Uterus (tissue), 4 donors: Measurements from ENCODE around the gene CCDC78. TPM values are rescaled to one million over a fixed set of nuclear protein-coding genes. Genes with fewer than 3 reads are reported as not detected.

Source experiments
- DNase-seq, 2 donors: peaks; one replicate each; pipeline ENCODE4 v3.0.0-alpha.2; 2019 to 2020
- H3K27ac ChIP-seq, 2 donors: fragments of 200-600 bp; sonication (generic); 1 replicate in 1 of 2; 2 replicates in 1 of 2; pipeline ENCODE4 v1.5.1; 2016 to 2018
- H3K27me3 ChIP-seq, 2 donors: fragments of 200-600 bp; sonication (generic); one replicate each; pipeline ENCODE4 v1.5.1; 2018 to 2019; ENCODE audit warnings: control low read depth in 1 of 2
- H3K36me3 ChIP-seq, 2 donors: fragments of 200-600 bp; sonication (generic); one replicate each; pipeline ENCODE4 v1.5.1; 2019; ENCODE audit warnings: control low read depth in 1 of 2
- H3K4me1 ChIP-seq, 2 donors: fragments of 200-600 bp; sonication (generic); one replicate each; pipeline ENCODE4 v1.5.1; 2018 to 2019; ENCODE audit warnings: control low read depth in 1 of 2
- H3K4me3 ChIP-seq, 2 donors: fragments of 200-600 bp; sonication (generic); 1 replicate in 1 of 2; 2 replicates in 1 of 2; pipeline ENCODE4 v1.5.1; 2018 to 2019; ENCODE audit warnings: mild to moderate bottlenecking in 1 of 2
- H3K9me3 ChIP-seq, 2 donors: fragments of 200-600 bp; sonication (generic); one replicate each; pipeline ENCODE4 v1.5.1; 2019; ENCODE audit warnings: control low read depth in 1 of 2
- POLR2A ChIP-seq, 2 donors: fragments of 450-650 bp; IDR thresholded peaks; one replicate each; pipeline ENCODE4 v1.6.1; 2016; ENCODE audit warnings: antibody characterized with exemption in 2 of 2, mild to moderate bottlenecking in 1 of 2, moderate library complexity in 1 of 2
- intact Hi-C: fragments of 100-400 bp; cut with DNase I; formaldehyde crosslinking; loops from one replicate; pipeline ENCODE4 v1.15.1; 2023; ENCODE audit warnings: low total_unique reads
- total RNA-seq, 4 donors: library from RNA; depleted of rRNA in 3 of 4; stranded (reverse); fragments of >200 nt in 3 of 4; gene quantifications; one replicate each; pipeline versions ENCODE4 v1.1.0 to v1.2.4, GENCODE V29; 2014 to 2023
- TF ChIP-seq, protein P1 (sequence below), 4 experiments: fragments of 200-600 bp in 2 of 4; fragments of 450-650 bp in 2 of 4; sonication (generic) in 2 of 4; IDR thresholded peaks; one replicate each; pipeline ENCODE4 v1.5.1; 2016 to 2019; ENCODE audit warnings: antibody characterized with exemption in 4 of 4, mild to moderate bottlenecking in 2 of 4, moderate library complexity in 1 of 4
- donor health status: DM: yes; HTN: yes; CAD: no.

CCDC78 gene
- total RNA-seq, 4 donors from 2014 or later = 1.3 to 5.3 (median 2.3) TPM; not detected in 1

DNA sequence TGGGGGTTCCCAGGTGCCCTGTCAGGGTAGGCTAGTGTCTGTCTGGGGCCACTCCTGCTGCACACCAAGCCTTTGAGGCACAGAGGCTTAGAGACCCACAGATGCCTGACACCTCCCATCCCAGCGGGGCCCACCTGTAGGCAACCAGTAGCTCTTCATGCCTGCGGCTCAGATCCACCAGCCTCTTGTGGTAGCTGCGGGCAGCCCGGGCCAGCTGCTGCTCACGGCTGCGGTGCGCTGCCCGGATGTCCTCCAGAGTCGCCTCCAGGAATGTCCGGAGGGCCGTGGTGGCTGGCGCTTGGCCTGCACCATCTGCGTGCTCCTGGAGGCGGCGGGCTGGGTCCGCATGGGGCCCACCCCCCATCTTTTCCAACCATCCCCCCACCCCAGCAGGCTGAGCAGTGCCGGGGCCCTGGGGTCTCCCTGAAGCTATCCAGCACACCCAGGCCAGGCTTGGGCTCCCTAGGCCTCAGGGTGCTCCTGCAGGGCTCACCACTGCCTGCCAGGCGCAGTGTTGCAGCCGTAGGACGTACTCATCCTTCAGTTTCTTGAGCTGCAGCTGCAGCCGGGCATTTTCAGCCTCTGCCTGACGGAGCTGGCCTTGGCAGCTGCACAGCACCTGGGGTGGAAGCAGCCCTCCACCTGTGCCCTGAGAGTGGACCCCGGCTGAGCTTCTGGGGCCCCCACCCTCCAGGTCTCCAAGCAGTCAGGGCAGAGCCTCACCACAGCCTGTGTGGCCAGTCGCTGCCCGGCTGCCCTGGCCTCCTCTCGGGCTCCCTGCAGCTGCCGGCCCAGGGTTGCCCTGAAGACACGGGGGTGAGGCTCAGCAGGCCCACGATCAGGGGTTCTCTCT lies 1.8 kb downstream of the CCDC78 start:
- Histone ChIP-seq H3K4me3 (no peak overlapping the region), H3K27ac (no peak overlapping the region), H3K27me3 (peaks cover 0 to 28% of the 10 kb centered on the region in 2 donors), H3K4me1 (peaks cover 0 to 33% of the 10 kb centered on the region in 2 donors), H3K36me3 (no peaks in the 10 kb centered on the region), H3K9me3 (no peaks in the 10 kb centered on the region)
- intact Hi-C loops = no loop called here
- TF ChIP-seq POLR2A (IDR thresholded peaks at IDR 0.05) = no peak
- TF ChIP-seq, protein P1, sequence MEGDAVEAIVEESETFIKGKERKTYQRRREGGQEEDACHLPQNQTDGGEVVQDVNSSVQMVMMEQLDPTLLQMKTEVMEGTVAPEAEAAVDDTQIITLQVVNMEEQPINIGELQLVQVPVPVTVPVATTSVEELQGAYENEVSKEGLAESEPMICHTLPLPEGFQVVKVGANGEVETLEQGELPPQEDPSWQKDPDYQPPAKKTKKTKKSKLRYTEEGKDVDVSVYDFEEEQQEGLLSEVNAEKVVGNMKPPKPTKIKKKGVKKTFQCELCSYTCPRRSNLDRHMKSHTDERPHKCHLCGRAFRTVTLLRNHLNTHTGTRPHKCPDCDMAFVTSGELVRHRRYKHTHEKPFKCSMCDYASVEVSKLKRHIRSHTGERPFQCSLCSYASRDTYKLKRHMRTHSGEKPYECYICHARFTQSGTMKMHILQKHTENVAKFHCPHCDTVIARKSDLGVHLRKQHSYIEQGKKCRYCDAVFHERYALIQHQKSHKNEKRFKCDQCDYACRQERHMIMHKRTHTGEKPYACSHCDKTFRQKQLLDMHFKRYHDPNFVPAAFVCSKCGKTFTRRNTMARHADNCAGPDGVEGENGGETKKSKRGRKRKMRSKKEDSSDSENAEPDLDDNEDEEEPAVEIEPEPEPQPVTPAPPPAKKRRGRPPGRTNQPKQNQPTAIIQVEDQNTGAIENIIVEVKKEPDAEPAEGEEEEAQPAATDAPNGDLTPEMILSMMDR (IDR thresholded peaks at IDR 0.05) = no peak
- no peak for DNase-seq

- H3K27me3 ChIP-seq = peaks cover 0 to 26% of the 10 kb centered on the region in 2 donors
- DNase-seq = no peak
- intact Hi-C loops = no loop called here
- no peaks in the 10 kb centered on the region for H3K36me3 ChIP-seq
- TF ChIP-seq POLR2A (IDR thresholded peaks at IDR 0.05) = no peak
- TF ChIP-seq, protein P1 (IDR thresholded peaks at IDR 0.05) = no peak
- H3K4me3 ChIP-seq = no peak overlapping the region
- peaks cover 0 to 33% of the 10 kb centered on the region in 2 donors for H3K4me1 ChIP-seq
- no peaks in the 10 kb centered on the region for H3K9me3 ChIP-seq
- H3K27ac ChIP-seq = no peak overlapping the region
These were observed 2.5 kb downstream of the CCDC78 start for GRCh38 chr16:723695-724094.

- Histone ChIP-seq H3K36me3 (no peaks in the 10 kb centered on the region), H3K4me3 (no peak overlapping the region), H3K27ac (no peak overlapping the region), H3K4me1 (peaks cover 0 to 32% of the 10 kb centered on the region in 2 donors), H3K27me3 (peaks cover 0 to 19% of the 10 kb centered on the region in 2 donors), H3K9me3 (no peaks in the 10 kb centered on the region)
- DNase-seq = no peak
- intact Hi-C loops = no loop called here
- TF ChIP-seq, protein P1 (IDR thresholded peaks at IDR 0.05) = no peak
- TF ChIP-seq POLR2A (IDR thresholded peaks at IDR 0.05) = no peak
These were observed 3.2 kb downstream of the CCDC78 start for GRCh38 chr16:722835-723633.

GRCh38 chr16:721765-722540 lies 4.3 kb downstream of the CCDC78 start:
- peak overlapping the region; percentile 79 to 84 for H3K27ac ChIP-seq
- H3K4me3 ChIP-seq = peak overlapping the region; percentile 64 to 79
- intact Hi-C loops = no loop called here
- H3K36me3 ChIP-seq = no peaks in the 10 kb centered on the region
- no peak for DNase-seq
- H3K9me3 ChIP-seq = no peaks in the 10 kb centered on the region
- TF ChIP-seq, protein P1 (IDR thresholded peaks at IDR 0.05) = no peak
- no peak for TF ChIP-seq POLR2A (IDR thresholded peaks at IDR 0.05)
- H3K4me1 ChIP-seq = peaks cover 0 to 21% of the 10 kb centered on the region in 2 donors
- H3K27me3 ChIP-seq = peaks cover 0 to 8% of the 10 kb centered on the region in 2 donors
